K562 (cell line): ENCODE measurements around the gene NEMF. TPM values are rescaled to one million over a fixed set of nuclear protein-coding genes. Genes with fewer than 3 reads are reported as not detected.

ENCODE experiments used
- ADNP ChIP-seq: fragments of 200-800 bp; sonication (Bioruptor generic); IDR thresholded peaks from 2 replicates; pipeline ENCODE4 v1.6.1; 2016; ENCODE audit warnings: missing genetic modification characterization, missing compliant biosample characterization
- CREM ChIP-seq: IDR thresholded peaks from 2 replicates; pipeline ENCODE4 v1.6.1; 2014; ENCODE audit warnings: antibody characterized with exemption, low read depth
- DMBX1 ChIP-seq: fragments of 250-450 bp; sonication (Bioruptor Pico); IDR thresholded peaks from 2 replicates; pipeline ENCODE4 v1.8.0; 2022; ENCODE audit warnings: inconsistent platforms, mild to moderate bottlenecking, moderate library complexity, borderline replicate concordance
- EP300 ChIP-seq: IDR thresholded peaks from 2 replicates; pipeline ENCODE4 v1.6.1; 2012; ENCODE audit warnings: low read length, improper control_type of control experiment
- JUND ChIP-seq, 2 experiments: IDR thresholded peaks; 2 replicates in 1 of 2; 3 replicates in 1 of 2; pipeline ENCODE4 v1.6.1; 2011; ENCODE audit warnings: borderline replicate concordance in 2 of 2, low read depth in 2 of 2, low read length in 2 of 2, improper control_type of control experiment in 1 of 2, missing biosample characterization in 1 of 2, missing genetic modification characterization in 1 of 2, missing genetic modification reagents in 1 of 2
- MTF1 ChIP-seq: fragments of 250-450 bp; sonication (Bioruptor Pico); IDR thresholded peaks from 2 replicates; pipeline ENCODE4 v1.9.0; 2021; ENCODE audit warnings: moderate library complexity, mild to moderate bottlenecking, inconsistent platforms, borderline replicate concordance
- NFIX ChIP-seq: fragments of 250-450 bp; sonication (Bioruptor Pico); IDR thresholded peaks from 2 replicates; pipeline ENCODE4 v1.4.0; 2020; ENCODE audit warnings: low read depth, mild to moderate bottlenecking, moderate library complexity
- PHTF2 ChIP-seq: fragments of 250-450 bp; sonication (Bioruptor Pico); IDR thresholded peaks from 2 replicates; pipeline ENCODE4 v1.5.0; 2021; ENCODE audit warnings: mild to moderate bottlenecking
- POLR2AphosphoS5 ChIP-seq: IDR thresholded peaks from 2 replicates; pipeline ENCODE4 v1.6.1; 2011; ENCODE audit warnings: mild to moderate bottlenecking, low read depth, low read length, moderate library complexity; ENCODE audit not compliant: control insufficient read depth, insufficient read depth
- POLR2G ChIP-seq: fragments of 200-400 bp; formaldehyde crosslinking; IDR thresholded peaks from 2 replicates; pipeline ENCODE4 v1.6.1; 2017; ENCODE audit warnings: low read depth, mild to moderate bottlenecking, antibody characterized with exemption, low read length, moderate library complexity
- RFX1 ChIP-seq: fragments of 450-650 bp; IDR thresholded peaks from 2 replicates; pipeline ENCODE4 v1.6.1; 2016; ENCODE audit warnings: mild to moderate bottlenecking, moderate library complexity
- RFX7 ChIP-seq: fragments of 250-450 bp; sonication (Bioruptor Pico); IDR thresholded peaks from 2 replicates; pipeline ENCODE4 v1.5.1; 2021; ENCODE audit warnings: mild to moderate bottlenecking
- SNRNP70 ChIP-seq: fragments of 200-400 bp; formaldehyde crosslinking; optimal IDR thresholded peaks from 2 replicates; pipeline ENCODE3; 2017; ENCODE audit warnings: low read depth, low read length
- SRSF1 ChIP-seq: fragments of 200-400 bp; formaldehyde crosslinking; IDR thresholded peaks from 2 replicates; pipeline ENCODE4 v1.6.1; 2017; ENCODE audit warnings: mild to moderate bottlenecking, low read depth, low read length, moderate library complexity
- TAF9B ChIP-seq: fragments of 450-650 bp; IDR thresholded peaks from 2 replicates; pipeline ENCODE4 v1.6.1; 2018; ENCODE audit warnings: mild to moderate bottlenecking; ENCODE audit not compliant: partially characterized antibody
- TBL1XR1 ChIP-seq, 2 experiments: IDR thresholded peaks; 2 replicates each; pipeline ENCODE4 v1.6.1; 2012; ENCODE audit warnings: improper control_type of control experiment in 2 of 2, low read length in 2 of 2, mild to moderate bottlenecking in 1 of 2
- TFAM ChIP-seq: fragments of 250-450 bp; sonication (Bioruptor Pico); conservative IDR thresholded peaks from 2 replicates; pipeline ENCODE4 v1.5.0; 2021; ENCODE audit warnings: mild to moderate bottlenecking, moderate library complexity
- ZNF311 ChIP-seq: fragments of 250-450 bp; sonication (Bioruptor Pico); IDR thresholded peaks from 2 replicates; pipeline ENCODE4 v1.4.0; 2020; ENCODE audit warnings: mild to moderate bottlenecking, moderate library complexity
- ZNF77 ChIP-seq: fragments of 250-450 bp; sonication (Bioruptor Pico); IDR thresholded peaks from 2 replicates; pipeline ENCODE4 v1.5.0; 2020
- polyA plus RNA-seq, 8 experiments: library from polyadenylated mRNA; depleted of rRNA in 4 of 8; stranded (reverse) in 5 of 8; unstranded in 3 of 8; fragments of >200 nt; fragmentation: Nextera tagmentation in 2 of 8; fragmentation: Illumina TruSeq in 1 of 8; extraction: Ambion mirVana in 2 of 8; extraction: Trizol in 1 of 8; gene quantifications; 2 replicates each; pipeline versions ENCODE4 v1.2.1 to v1.2.3, GENCODE V29; 2011 to 2014; ENCODE audit warnings: inconsistent platforms in 1 of 8, missing spikeins in 1 of 8
- total RNA-seq, 7 experiments: library from RNA; depleted of rRNA in 6 of 7; stranded (reverse); fragments of >200 nt in 6 of 7; fragmentation: Illumina TruSeq in 2 of 7; extraction: Trizol in 2 of 7; gene quantifications; 2 replicates each; pipeline versions ENCODE4 v1.2.1 to v1.2.3, GENCODE V29; 2011 to 2021; ENCODE audit warnings: low replicate concordance in 1 of 7
- TF ChIP-seq, protein P1 (sequence below), 2 experiments: fragments of 450-650 bp; formaldehyde crosslinking in 1 of 2; IDR thresholded peaks; 2 replicates each; pipeline versions ENCODE4 v1.4.0 to v1.6.1; 2014 to 2020; ENCODE audit warnings: mild to moderate bottlenecking in 2 of 2, borderline replicate concordance in 1 of 2, low read depth in 1 of 2

The NEMF gene
- total and polyA plus RNA-seq, 9 of the 15 experiments (the other 6 are each of a cell fraction or from before 2014, with no cell fraction given), result 38.8 to 94.4 (median 61.0) TPM

DNA sequence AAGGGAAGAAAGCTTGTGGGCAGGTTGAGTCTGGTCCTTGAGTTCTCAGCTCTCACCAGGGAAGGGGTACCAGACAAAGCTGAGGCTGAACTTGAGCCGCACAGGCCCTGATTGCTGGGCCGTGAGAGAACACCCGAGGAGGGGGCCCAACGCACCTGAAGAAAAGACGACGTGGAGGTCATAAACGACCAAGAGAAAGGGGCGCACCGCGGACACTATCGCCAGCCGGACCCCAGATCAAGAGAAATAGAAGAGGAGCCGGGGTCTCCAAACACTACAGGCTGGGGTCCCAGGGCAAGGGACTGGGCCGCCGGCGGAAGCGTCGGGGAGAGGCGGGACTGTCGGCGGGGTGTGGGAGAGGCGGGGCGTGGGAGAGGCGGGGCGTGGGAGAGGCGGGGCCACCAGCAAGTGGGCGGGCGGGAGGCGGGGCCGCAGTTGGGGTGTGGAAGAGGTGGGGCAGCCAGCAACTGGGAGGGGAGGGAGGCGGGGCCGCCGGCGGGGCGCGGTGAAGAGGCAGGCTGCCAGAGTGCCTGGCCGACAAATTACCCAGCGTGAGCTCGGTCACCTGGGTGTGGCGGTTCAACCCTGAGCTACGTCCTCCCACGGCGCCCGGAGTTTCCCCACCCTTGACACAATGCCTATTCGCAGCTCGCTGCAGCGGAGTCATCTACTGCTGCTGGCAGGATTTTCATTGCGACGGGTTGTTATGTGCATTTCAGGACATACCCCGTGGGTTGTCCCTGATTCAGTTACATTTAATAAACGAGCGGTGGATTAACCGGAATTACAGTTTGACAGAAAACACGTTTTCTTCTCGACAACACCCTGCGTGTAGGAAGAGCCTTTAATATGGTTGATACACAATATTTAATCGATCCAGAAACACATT, 15.5 kb upstream of the NEMF start (continued):
- TF ChIP-seq, protein P1, sequence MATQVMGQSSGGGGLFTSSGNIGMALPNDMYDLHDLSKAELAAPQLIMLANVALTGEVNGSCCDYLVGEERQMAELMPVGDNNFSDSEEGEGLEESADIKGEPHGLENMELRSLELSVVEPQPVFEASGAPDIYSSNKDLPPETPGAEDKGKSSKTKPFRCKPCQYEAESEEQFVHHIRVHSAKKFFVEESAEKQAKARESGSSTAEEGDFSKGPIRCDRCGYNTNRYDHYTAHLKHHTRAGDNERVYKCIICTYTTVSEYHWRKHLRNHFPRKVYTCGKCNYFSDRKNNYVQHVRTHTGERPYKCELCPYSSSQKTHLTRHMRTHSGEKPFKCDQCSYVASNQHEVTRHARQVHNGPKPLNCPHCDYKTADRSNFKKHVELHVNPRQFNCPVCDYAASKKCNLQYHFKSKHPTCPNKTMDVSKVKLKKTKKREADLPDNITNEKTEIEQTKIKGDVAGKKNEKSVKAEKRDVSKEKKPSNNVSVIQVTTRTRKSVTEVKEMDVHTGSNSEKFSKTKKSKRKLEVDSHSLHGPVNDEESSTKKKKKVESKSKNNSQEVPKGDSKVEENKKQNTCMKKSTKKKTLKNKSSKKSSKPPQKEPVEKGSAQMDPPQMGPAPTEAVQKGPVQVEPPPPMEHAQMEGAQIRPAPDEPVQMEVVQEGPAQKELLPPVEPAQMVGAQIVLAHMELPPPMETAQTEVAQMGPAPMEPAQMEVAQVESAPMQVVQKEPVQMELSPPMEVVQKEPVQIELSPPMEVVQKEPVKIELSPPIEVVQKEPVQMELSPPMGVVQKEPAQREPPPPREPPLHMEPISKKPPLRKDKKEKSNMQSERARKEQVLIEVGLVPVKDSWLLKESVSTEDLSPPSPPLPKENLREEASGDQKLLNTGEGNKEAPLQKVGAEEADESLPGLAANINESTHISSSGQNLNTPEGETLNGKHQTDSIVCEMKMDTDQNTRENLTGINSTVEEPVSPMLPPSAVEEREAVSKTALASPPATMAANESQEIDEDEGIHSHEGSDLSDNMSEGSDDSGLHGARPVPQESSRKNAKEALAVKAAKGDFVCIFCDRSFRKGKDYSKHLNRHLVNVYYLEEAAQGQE (IDR thresholded peaks at IDR 0.05; ENCODE audit: borderline replicate concordance), result 0 out of 2 replicates have a peak, but pooled peaks have one; percentile 15
- TF ChIP-seq, protein P1 (CRISPR knock-in tag; IDR thresholded peaks at IDR 0.05; ENCODE audit: low read depth), result no peak
- TF ChIP-seq CREM, result peak; percentile 84
- TF ChIP-seq NFIX (CRISPR knock-in tag), result no peak
- TF ChIP-seq JUND (IDR thresholded peaks at IDR 0.05; ENCODE audit: borderline replicate concordance, low read depth, low read length), result peak; percentile 48; the same call in 1 of the 2 replicates
- TF ChIP-seq JUND (tag; IDR thresholded peaks at IDR 0.05; ENCODE audit: borderline replicate concordance, low read depth, low read length), result no peak; the same call in 2 of the 3 replicates
- no peak for TF ChIP-seq SRSF1
- no peak for TF ChIP-seq SNRNP70
- peak; percentile 44 for TF ChIP-seq EP300
- TF ChIP-seq POLR2G, result peak; percentile 73
- 0 out of 2 replicates have a peak, but pooled peaks have one; percentile 17 for TF ChIP-seq DMBX1 (CRISPR knock-in tag)
- no peak for TF ChIP-seq ZNF311 (CRISPR knock-in tag)
- no peak for TF ChIP-seq ZNF77 (CRISPR knock-in tag)
- TF ChIP-seq TAF9B, result peak; percentile 24
- TF ChIP-seq TFAM (CRISPR knock-in tag), result no peak
- no peak for TF ChIP-seq ADNP (tag)
- TF ChIP-seq RFX1, result no peak
- TF ChIP-seq TBL1XR1 (IDR thresholded peaks at IDR 0.05; ENCODE audit: low read length in 2 of 2), result peak in 1 of 2 experiments; percentile 29; a peak in 1 of 4 replicates
- no peak for TF ChIP-seq PHTF2 (CRISPR knock-in tag)
- no peak for TF ChIP-seq MTF1 (CRISPR knock-in tag)
- no peak for TF ChIP-seq RFX7 (CRISPR knock-in tag)
- peak; percentile 66; the same call in 1 of the 2 replicates for TF ChIP-seq POLR2AphosphoS5
